Vagina (tissue), 2 donors: ENCODE data around the gene MDP1.

Experiments
- POLR2A ChIP-seq, 2 donors: fragments of 450-650 bp; IDR thresholded peaks; one replicate each; pipeline ENCODE4 v1.6.1; 2017; ENCODE audit warnings: antibody characterized with exemption in 2 of 2, mild to moderate bottlenecking in 2 of 2, moderate library complexity in 2 of 2
- POLR2AphosphoS5 ChIP-seq, 2 donors: sonication (generic); formaldehyde crosslinking; IDR thresholded peaks; one replicate each; pipeline ENCODE4 v1.9.0; 2017; ENCODE audit warnings: antibody characterized with exemption in 2 of 2, mild to moderate bottlenecking in 2 of 2, low read depth in 1 of 2; ENCODE audit not compliant: insufficient read depth in 1 of 2
- TF ChIP-seq, protein P1 (sequence below), 3 experiments: fragments of 450-650 bp in 2 of 3; fragments of 200-600 bp in 1 of 3; sonication (generic) in 1 of 3; IDR thresholded peaks; one replicate each; pipeline ENCODE4 v1.5.1; 2017 to 2019; ENCODE audit warnings: antibody characterized with exemption in 3 of 3, mild to moderate bottlenecking in 2 of 3, moderate library complexity in 2 of 3

DNA sequence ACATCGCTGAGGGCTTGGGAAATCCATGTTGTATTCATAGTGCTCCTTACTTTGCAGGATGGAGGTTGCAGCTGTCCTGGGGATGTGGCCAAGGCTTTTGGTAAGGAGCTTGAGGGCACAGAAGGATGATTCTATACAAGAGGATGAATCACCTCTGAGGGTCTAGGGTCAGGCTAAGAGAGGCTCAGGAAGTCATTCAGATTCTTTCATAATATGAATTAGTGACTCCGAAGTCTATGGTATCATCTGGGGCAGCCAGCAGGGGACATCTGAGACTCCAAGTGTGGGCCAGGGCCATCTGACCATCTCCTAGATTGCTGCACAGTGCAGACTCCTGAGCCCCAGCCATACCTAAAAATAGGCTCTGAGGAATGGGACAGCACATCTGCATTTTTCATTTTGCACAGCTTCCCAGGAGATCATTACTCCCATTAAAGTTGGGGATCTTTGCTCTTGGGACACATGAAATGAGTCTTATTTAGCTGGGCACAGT is 21.6 kb upstream of the MDP1 start:
- TF ChIP-seq POLR2A (IDR thresholded peaks at IDR 0.05) (no peak), POLR2AphosphoS5 (IDR thresholded peaks at IDR 0.05; ENCODE audit: insufficient read depth in 1 of 2, low read depth in 1 of 2) (no peak)
- TF ChIP-seq, protein P1, sequence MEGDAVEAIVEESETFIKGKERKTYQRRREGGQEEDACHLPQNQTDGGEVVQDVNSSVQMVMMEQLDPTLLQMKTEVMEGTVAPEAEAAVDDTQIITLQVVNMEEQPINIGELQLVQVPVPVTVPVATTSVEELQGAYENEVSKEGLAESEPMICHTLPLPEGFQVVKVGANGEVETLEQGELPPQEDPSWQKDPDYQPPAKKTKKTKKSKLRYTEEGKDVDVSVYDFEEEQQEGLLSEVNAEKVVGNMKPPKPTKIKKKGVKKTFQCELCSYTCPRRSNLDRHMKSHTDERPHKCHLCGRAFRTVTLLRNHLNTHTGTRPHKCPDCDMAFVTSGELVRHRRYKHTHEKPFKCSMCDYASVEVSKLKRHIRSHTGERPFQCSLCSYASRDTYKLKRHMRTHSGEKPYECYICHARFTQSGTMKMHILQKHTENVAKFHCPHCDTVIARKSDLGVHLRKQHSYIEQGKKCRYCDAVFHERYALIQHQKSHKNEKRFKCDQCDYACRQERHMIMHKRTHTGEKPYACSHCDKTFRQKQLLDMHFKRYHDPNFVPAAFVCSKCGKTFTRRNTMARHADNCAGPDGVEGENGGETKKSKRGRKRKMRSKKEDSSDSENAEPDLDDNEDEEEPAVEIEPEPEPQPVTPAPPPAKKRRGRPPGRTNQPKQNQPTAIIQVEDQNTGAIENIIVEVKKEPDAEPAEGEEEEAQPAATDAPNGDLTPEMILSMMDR (IDR thresholded peaks at IDR 0.05), result no peak
